ENCODE data around the gene PHOSPHO2.
"Not testable (repeated sequence)": the region's sequence is repeated elsewhere in the genome, so short reads cannot be mapped to it uniquely, and the experiment has no call there.

PHOSPHO2 gene

GRCh38 chr2:169670215-169670651, 24.0 kb upstream of the PHOSPHO2 start:
- no peak overlapping the region for H3K27ac Mint-ChIP-seq
- peaks cover 0 to 11% of the 10 kb centered on the region in 2 donors for H3K27me3 Mint-ChIP-seq
- no peak overlapping the region for H3K4me3 Mint-ChIP-seq
- H3K4me1 Mint-ChIP-seq (ENCODE audit: low read depth in 2 of 2) = no peaks in the 10 kb centered on the region
- H3K9me3 Mint-ChIP-seq = no peaks in the 10 kb centered on the region
- no peak for ATAC-seq (replicated peaks)
- DNase-seq = no peak
- H3K36me3 Mint-ChIP-seq (ENCODE audit: insufficient read depth) = no peaks in the 10 kb centered on the region

- ATAC-seq (replicated peaks) (no peak), DNase-seq (no peak)
- peaks cover 0 to 11% of the 10 kb centered on the region in 2 donors for H3K27me3 Mint-ChIP-seq
Measured at GRCh38 chr2:169670937-169671336, 23.3 kb upstream of the PHOSPHO2 start.

DNA sequence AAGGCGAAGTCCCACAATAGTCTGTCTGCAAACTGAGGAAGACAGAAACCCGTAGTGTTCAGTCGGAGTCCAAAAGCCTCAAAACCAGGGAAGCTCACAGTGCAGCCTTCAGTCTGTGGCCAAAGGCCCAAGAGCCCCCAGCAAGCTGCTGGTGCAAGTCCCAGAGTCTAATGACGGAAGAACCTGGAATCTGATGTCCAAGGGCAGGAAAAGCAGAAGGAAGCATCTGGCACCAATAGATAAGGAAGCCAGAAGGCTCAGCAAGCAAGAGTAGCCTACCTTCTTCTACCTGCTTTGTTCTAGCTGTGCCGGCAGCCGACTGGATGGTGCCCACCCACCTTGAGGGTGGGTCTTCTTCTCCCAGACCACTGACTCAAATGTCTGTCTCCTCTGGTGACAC, 21.9 kb upstream of the PHOSPHO2 start:
- peaks cover 0 to 11% of the 10 kb centered on the region in 2 donors for H3K27me3 Mint-ChIP-seq
- no peaks in the 10 kb centered on the region for H3K4me1 Mint-ChIP-seq (ENCODE audit: low read depth in 2 of 2)
- no peak overlapping the region for H3K27ac Mint-ChIP-seq
- no peak for ATAC-seq (replicated peaks)
- H3K36me3 Mint-ChIP-seq (ENCODE audit: insufficient read depth) = no peaks in the 10 kb centered on the region
- no peaks in the 10 kb centered on the region for H3K9me3 Mint-ChIP-seq
- H3K4me3 Mint-ChIP-seq = no peak overlapping the region
- no peak for DNase-seq

More at GRCh38 chr2:169670937-169671336, 23.3 kb upstream of the PHOSPHO2 start:
- Mint-ChIP-seq H3K4me3 (no peak overlapping the region), H3K4me1 (ENCODE audit: low read depth in 2 of 2) (no peaks in the 10 kb centered on the region), H3K36me3 (ENCODE audit: insufficient read depth) (no peaks in the 10 kb centered on the region), H3K27ac (no peak overlapping the region), H3K9me3 (no peaks in the 10 kb centered on the region)

DNA sequence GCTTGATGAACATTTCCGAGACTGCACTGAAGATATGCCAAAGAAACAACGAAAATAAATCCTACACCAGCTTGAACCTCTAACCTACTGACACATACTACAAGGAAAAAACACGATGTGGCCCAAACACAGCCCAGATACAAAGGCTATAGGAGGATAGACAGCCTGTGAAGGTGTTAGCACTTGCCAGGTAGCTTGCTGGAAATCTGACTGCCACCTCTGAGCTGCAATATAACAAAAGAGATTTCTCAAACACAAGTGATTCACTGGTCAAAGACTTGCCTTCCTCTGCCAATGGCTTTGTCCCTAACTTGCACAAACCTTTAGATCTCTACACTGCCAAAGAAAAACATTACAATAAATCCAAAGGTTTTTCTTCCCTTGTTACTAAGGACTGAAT, 21.2 kb upstream of the PHOSPHO2 start:
- no peak overlapping the region for H3K27ac Mint-ChIP-seq
- no peaks in the 10 kb centered on the region for H3K4me1 Mint-ChIP-seq (ENCODE audit: low read depth in 2 of 2)
- H3K9me3 Mint-ChIP-seq = no peaks in the 10 kb centered on the region
- H3K36me3 Mint-ChIP-seq (ENCODE audit: insufficient read depth) = peaks cover 3% of the 10 kb centered on the region
- ATAC-seq (replicated peaks) = no peak
- no peak for DNase-seq
- peaks cover 0 to 11% of the 10 kb centered on the region in 2 donors for H3K27me3 Mint-ChIP-seq
- H3K4me3 Mint-ChIP-seq = no peak overlapping the region

- Mint-ChIP-seq H3K4me3 (no peak overlapping the region), H3K27me3 (peaks cover 0 to 11% of the 10 kb centered on the region in 2 donors), H3K9me3 (no peaks in the 10 kb centered on the region), H3K27ac (no peak overlapping the region), H3K4me1 (ENCODE audit: low read depth in 2 of 2) (no peaks in the 10 kb centered on the region), H3K36me3 (ENCODE audit: insufficient read depth) (peaks cover 4% of the 10 kb centered on the region)
- DNase-seq (no peak), ATAC-seq (replicated peaks) (no peak)
Measured at GRCh38 chr2:169673921-169674320, 20.3 kb upstream of the PHOSPHO2 start.

GRCh38 chr2:169676357-169676756, 17.9 kb upstream of the PHOSPHO2 start:
- H3K4me1 Mint-ChIP-seq (ENCODE audit: low read depth in 2 of 2) = no peaks in the 10 kb centered on the region
- ATAC-seq (replicated peaks) = no peak
- H3K27ac Mint-ChIP-seq = peak overlapping the region in 1 of 2 donors; percentile 4
- H3K36me3 Mint-ChIP-seq (ENCODE audit: insufficient read depth) = peaks cover 4% of the 10 kb centered on the region
- H3K27me3 Mint-ChIP-seq = peaks cover 0 to 11% of the 10 kb centered on the region in 2 donors
- no peak overlapping the region for H3K4me3 Mint-ChIP-seq
- H3K9me3 Mint-ChIP-seq = no peaks in the 10 kb centered on the region
- no peak for DNase-seq

DNA sequence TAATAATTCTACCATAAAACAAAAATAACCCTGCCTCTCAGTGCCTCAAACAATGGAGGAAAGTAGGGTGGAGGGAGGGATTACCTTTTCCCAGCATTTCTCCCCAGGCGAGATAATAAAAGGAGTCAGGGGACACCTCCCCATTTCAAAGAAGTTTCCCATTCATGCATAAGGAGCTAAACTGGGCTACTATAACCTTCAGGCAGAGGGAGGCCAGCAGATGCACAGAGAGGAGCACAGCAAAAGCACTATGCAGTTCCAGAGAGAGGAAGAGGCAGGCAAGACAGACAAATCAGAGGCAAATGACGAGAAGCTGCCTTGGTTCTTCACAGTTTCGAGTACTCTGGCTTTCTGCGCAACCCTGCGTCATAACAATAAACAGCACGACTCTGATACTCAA, 17.4 kb upstream of the PHOSPHO2 start:
- Mint-ChIP-seq H3K4me1 (ENCODE audit: low read depth in 2 of 2) (no peaks in the 10 kb centered on the region), H3K36me3 (ENCODE audit: insufficient read depth) (peaks cover 4% of the 10 kb centered on the region), H3K27ac (no peak overlapping the region), H3K27me3 (peaks cover 0 to 11% of the 10 kb centered on the region in 2 donors), H3K9me3 (no peaks in the 10 kb centered on the region), H3K4me3 (no peak overlapping the region)
- ATAC-seq (replicated peaks) = no peak
- DNase-seq = no peak

DNA sequence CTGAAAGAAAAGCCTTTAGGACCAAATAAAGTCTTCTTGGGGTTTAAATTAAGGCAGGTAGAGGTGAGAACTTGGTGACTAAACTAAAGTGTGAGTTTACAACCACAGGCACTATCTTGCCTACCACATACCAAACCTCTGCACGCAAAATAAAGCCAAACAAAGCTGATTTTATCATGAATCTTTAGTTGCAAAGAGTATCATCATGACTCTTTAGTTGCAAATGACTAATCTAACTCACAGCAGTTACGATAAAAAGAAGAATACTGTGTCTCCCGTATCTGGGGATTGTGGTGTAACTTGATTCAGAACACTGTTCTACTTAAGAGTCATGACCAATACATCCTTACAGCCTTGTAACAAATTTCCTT, 11.2 kb upstream of the PHOSPHO2 start:
- peak overlapping the region; percentile 83 to 95 for H3K27ac Mint-ChIP-seq
- H3K4me3 Mint-ChIP-seq = peak overlapping the region; percentile 52 to 56
- peak; percentile 86 for ATAC-seq (replicated peaks)
- peaks cover 13% of the 10 kb centered on the region for H3K36me3 Mint-ChIP-seq (ENCODE audit: insufficient read depth)
- H3K9me3 Mint-ChIP-seq = no peaks in the 10 kb centered on the region
- H3K27me3 Mint-ChIP-seq = no peaks in the 10 kb centered on the region
- DNase-seq = peak; percentile 17 to 30 (median 26)
- peaks cover 16 to 24% of the 10 kb centered on the region in 2 donors for H3K4me1 Mint-ChIP-seq (ENCODE audit: low read depth in 2 of 2)

DNA sequence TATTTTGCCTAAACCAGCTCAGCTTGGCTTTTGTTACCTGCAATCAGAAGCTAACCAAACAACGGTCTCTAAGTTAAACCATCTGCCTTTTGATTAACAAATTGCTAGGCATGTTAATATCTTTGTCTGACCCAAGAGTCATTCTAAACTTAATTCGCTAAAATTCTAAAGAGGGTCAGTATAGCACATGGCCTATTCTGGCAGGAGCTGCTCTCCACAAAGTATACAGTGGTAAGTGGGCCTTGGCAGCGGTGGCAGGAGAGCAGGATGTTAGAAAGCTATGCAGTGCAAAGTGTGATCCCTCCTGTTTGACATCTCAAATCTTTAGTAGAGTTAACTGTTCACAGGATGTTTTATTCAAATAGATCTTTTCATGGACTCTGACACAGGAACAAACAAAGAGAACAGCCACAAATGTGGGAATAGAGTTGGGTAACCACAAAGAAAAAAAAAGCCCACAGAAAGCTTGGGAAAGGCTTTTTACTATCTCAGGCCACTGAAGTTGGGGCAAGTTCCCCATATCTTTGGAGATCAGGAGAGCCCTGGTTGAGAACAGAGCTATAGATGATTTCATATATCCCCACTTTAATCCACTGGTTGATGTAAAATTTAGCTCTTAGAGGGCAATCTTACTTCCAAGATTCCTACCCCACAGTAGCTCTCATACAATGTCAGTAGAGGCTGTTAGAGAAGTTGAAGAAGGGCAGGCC, 10.7 kb upstream of the PHOSPHO2 start:
- H3K4me1 Mint-ChIP-seq (ENCODE audit: low read depth in 2 of 2) = peaks cover 16 to 24% of the 10 kb centered on the region in 2 donors
- DNase-seq = peak in 1 of 3 experiments; percentile 13
- H3K4me3 Mint-ChIP-seq = peak overlapping the region; percentile 52 to 56
- no peaks in the 10 kb centered on the region for H3K27me3 Mint-ChIP-seq
- peak overlapping the region; percentile 83 to 95 for H3K27ac Mint-ChIP-seq
- H3K36me3 Mint-ChIP-seq (ENCODE audit: insufficient read depth) = peaks cover 12% of the 10 kb centered on the region
- no peaks in the 10 kb centered on the region for H3K9me3 Mint-ChIP-seq
- peak; percentile 52 for ATAC-seq (replicated peaks)

GRCh38 chr2:169684135-169684565, 10.1 kb upstream of the PHOSPHO2 start:
- ATAC-seq (replicated peaks) (no peak), DNase-seq (no peak)
- Mint-ChIP-seq H3K9me3 (no peaks in the 10 kb centered on the region), H3K36me3 (ENCODE audit: insufficient read depth) (peaks cover 12% of the 10 kb centered on the region), H3K4me3 (peak overlapping the region in 1 of 2 donors; percentile 52), H3K27me3 (no peaks in the 10 kb centered on the region), H3K27ac (peak overlapping the region; percentile 83 to 95), H3K4me1 (ENCODE audit: low read depth in 2 of 2) (peaks cover 16 to 24% of the 10 kb centered on the region in 2 donors)

GRCh38 chr2:169684712-169685111, 9.6 kb upstream of the PHOSPHO2 start:
- ATAC-seq (replicated peaks); H3K27me3 Mint-ChIP-seq; H3K27ac Mint-ChIP-seq; H3K9me3 Mint-ChIP-seq; DNase-seq; H3K4me3 Mint-ChIP-seq: not testable (repeated sequence)
- peaks cover 12% of the 10 kb centered on the region for H3K36me3 Mint-ChIP-seq (ENCODE audit: insufficient read depth)
- H3K4me1 Mint-ChIP-seq (ENCODE audit: low read depth in 2 of 2) = peaks cover 16 to 24% of the 10 kb centered on the region in 2 donors

DNA sequence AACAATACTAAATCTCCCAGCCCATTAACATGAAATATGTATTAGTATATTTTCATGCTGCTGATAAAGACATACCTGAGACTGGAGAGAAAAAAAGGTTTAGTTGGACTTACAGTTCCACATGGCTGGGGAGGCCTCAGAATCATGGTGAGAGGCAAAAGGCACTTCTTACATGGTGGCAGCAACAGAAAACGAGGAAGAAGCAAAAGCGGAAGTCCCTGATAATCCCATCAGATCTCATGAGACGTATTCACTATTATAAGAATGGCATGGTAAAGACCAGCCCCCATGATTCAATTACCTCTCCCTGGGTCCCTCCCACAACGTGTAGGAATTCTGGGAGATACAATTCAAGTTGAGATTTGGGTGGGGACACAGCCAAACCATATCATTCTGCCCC, 7.4 kb upstream of the PHOSPHO2 start:
- Mint-ChIP-seq H3K4me1 (ENCODE audit: low read depth in 2 of 2) (peaks cover 16 to 24% of the 10 kb centered on the region in 2 donors), H3K36me3 (ENCODE audit: insufficient read depth) (peaks cover 17% of the 10 kb centered on the region)
- not testable (repeated sequence) for H3K27me3 Mint-ChIP-seq; ATAC-seq (replicated peaks); H3K9me3 Mint-ChIP-seq; H3K27ac Mint-ChIP-seq; H3K4me3 Mint-ChIP-seq; DNase-seq

- H3K27ac Mint-ChIP-seq; DNase-seq; H3K4me3 Mint-ChIP-seq; H3K27me3 Mint-ChIP-seq; ATAC-seq (replicated peaks); H3K9me3 Mint-ChIP-seq: not testable (repeated sequence)
- Mint-ChIP-seq H3K4me1 (ENCODE audit: low read depth in 2 of 2) (peaks cover 13 to 16% of the 10 kb centered on the region in 2 donors), H3K36me3 (ENCODE audit: insufficient read depth) (peaks cover 23% of the 10 kb centered on the region)
Measured at GRCh38 chr2:169687943-169688342, 6.3 kb upstream of the PHOSPHO2 start.

GRCh38 chr2:169690958-169691357, 3.3 kb upstream of the PHOSPHO2 start:
- Mint-ChIP-seq H3K4me3 (peak overlapping the region in 1 of 2 donors; percentile 28), H3K27me3 (no peaks in the 10 kb centered on the region), H3K9me3 (peaks cover 0 to 6% of the 10 kb centered on the region in 2 donors), H3K4me1 (ENCODE audit: low read depth in 2 of 2) (peaks cover 4 to 14% of the 10 kb centered on the region in 2 donors), H3K36me3 (ENCODE audit: insufficient read depth) (peaks cover 37% of the 10 kb centered on the region), H3K27ac (no peak overlapping the region)
- ATAC-seq (replicated peaks) (no peak), DNase-seq (no peak)
